Cerebellar cortex (tissue), 1 donor: ENCODE results near the gene CTNND2.
"Not testable (repeated sequence)": the region's sequence is repeated elsewhere in the genome, so short reads cannot be mapped to it uniquely, and the experiment has no call there.

Experiments used
- DNase-seq: peaks from one replicate; pipeline ENCODE4 v3.0.0-alpha.2; 2015; ENCODE audit warnings: low spot score

The CTNND2 gene

GRCh38 chr5:11082404-11082945, 821.8 kb downstream of the CTNND2 start:
- DNase-seq: no peak

GRCh38 chr5:11076945-11077613, 827.2 kb downstream of the CTNND2 start:
- no peak for DNase-seq

- DNase-seq: peak; percentile 97
These were observed 829.0 kb downstream of the CTNND2 start for GRCh38 chr5:11075035-11075805.

- peak; percentile 15 for DNase-seq
These were observed 831.7 kb downstream of the CTNND2 start for GRCh38 chr5:11072568-11072967.

- DNase-seq: no peak
These were observed 832.2 kb downstream of the CTNND2 start for GRCh38 chr5:11072076-11072475.

- no peak for DNase-seq
These were observed 835.2 kb downstream of the CTNND2 start for GRCh38 chr5:11069041-11069440.

- DNase-seq: not testable (repeated sequence)
These were observed 838.5 kb downstream of the CTNND2 start for GRCh38 chr5:11065723-11066122.

GRCh38 chr5:11064763-11065450, 839.3 kb downstream of the CTNND2 start:
- no peak for DNase-seq

GRCh38 chr5:11062397-11062796, 841.8 kb downstream of the CTNND2 start:
- DNase-seq: no peak

- DNase-seq: no peak
These were observed 847.7 kb downstream of the CTNND2 start for GRCh38 chr5:11056560-11056959.

GRCh38 chr5:11054014-11054413, 850.2 kb downstream of the CTNND2 start:
- no peak for DNase-seq

- DNase-seq: no peak
These were observed 851.4 kb downstream of the CTNND2 start for GRCh38 chr5:11052871-11053270.

GRCh38 chr5:11050596-11051304, 853.5 kb downstream of the CTNND2 start:
- DNase-seq: no peak

- DNase-seq: no peak
These were observed 855.5 kb downstream of the CTNND2 start for GRCh38 chr5:11048760-11049159.

- no peak for DNase-seq
These were observed 856.6 kb downstream of the CTNND2 start for GRCh38 chr5:11047625-11048024.

GRCh38 chr5:11047030-11047429, 857.2 kb downstream of the CTNND2 start:
- DNase-seq: peak; percentile 16

- no peak for DNase-seq
These were observed 858.1 kb downstream of the CTNND2 start for GRCh38 chr5:11046160-11046559.

- DNase-seq: no peak
These were observed 858.8 kb downstream of the CTNND2 start for GRCh38 chr5:11045411-11045810.

GRCh38 chr5:11044581-11044980, 859.7 kb downstream of the CTNND2 start:
- DNase-seq: no peak

GRCh38 chr5:11043881-11044280, 860.4 kb downstream of the CTNND2 start:
- DNase-seq: peak; percentile 45

- no peak for DNase-seq
These were observed 863.9 kb downstream of the CTNND2 start for GRCh38 chr5:11040345-11040744.

- DNase-seq: no peak
These were observed 865.5 kb downstream of the CTNND2 start for GRCh38 chr5:11038772-11039171.
